Measurements from ENCODE around the gene FBXO22. TPM values are rescaled to one million over a fixed set of nuclear protein-coding genes. Genes with fewer than 3 reads are reported as not detected.

Gene FBXO22
- polyA plus RNA-seq, 1 donor (not counting 4 experiments of a cell fraction or from before 2014, with no cell fraction given): 68.5 TPM

- Histone ChIP-seq H3K27ac (ENCODE audit: control insufficient read depth, insufficient read depth, low read length) (no peak overlapping the region), H3K79me2 (ENCODE audit: control insufficient read depth, insufficient read depth, low read length) (no peaks in the 10 kb centered on the region), H2AFZ (ENCODE audit: control insufficient read depth, low read length) (no peak overlapping the region), H4K20me1 (ENCODE audit: control insufficient read depth, extremely low read depth, insufficient read depth, low read length) (no peaks in the 10 kb centered on the region), H3K4me3 (ENCODE audit: control insufficient read depth in 2 of 3, extremely low read depth in 1 of 3, insufficient read depth in 2 of 3, low read depth in 1 of 3, low read length in 3 of 3) (no peak overlapping the region), H3K9me3 (ENCODE audit: control insufficient read depth, low read depth, low read length) (no peaks in the 10 kb centered on the region), H3K36me3 (ENCODE audit: control insufficient read depth in 2 of 2, extremely low read depth in 1 of 2, insufficient read depth in 2 of 2, low read length in 2 of 2) (no peaks in the 10 kb centered on the region), H3K4me2 (ENCODE audit: control insufficient read depth, extremely low read depth, insufficient read depth, low read depth, low read length) (no peak overlapping the region), H3K9me1 (ENCODE audit: control insufficient read depth, extremely low read depth, insufficient read depth, low read length) (no peaks in the 10 kb centered on the region), H3K4me1 (ENCODE audit: control insufficient read depth, extremely low read depth, insufficient read depth, low read length) (no peaks in the 10 kb centered on the region), H3K9ac (ENCODE audit: control insufficient read depth, extremely low read depth, insufficient read depth, low read length) (no peak overlapping the region), H3K27me3 (ENCODE audit: control insufficient read depth, extremely low read depth, insufficient read depth, low read length) (no peaks in the 10 kb centered on the region)
- FAIRE-seq (no peak), DNase-seq (ENCODE audit: low read depth, low spot score) (no peak)
- no peak for TF ChIP-seq EZH2 (IDR thresholded peaks at IDR 0.05; ENCODE audit: low read length)
- dilution Hi-C loops (cut with MboI; ENCODE audit: extremely low pct_ligation_motif_present, low sequenced_read_pairs): no loop called here
Measured at GRCh38 chr15:75989045-75989444, 85.4 kb downstream of the FBXO22 start.

GRCh38 chr15:75989875-75990274, 86.2 kb downstream of the FBXO22 start:
- no peaks in the 10 kb centered on the region for H3K4me1 ChIP-seq (ENCODE audit: control insufficient read depth, extremely low read depth, insufficient read depth, low read length)
- H4K20me1 ChIP-seq (ENCODE audit: control insufficient read depth, extremely low read depth, insufficient read depth, low read length): no peaks in the 10 kb centered on the region
- DNase-seq (ENCODE audit: low read depth, low spot score) (no peak), FAIRE-seq (no peak)
- dilution Hi-C loops (cut with MboI; ENCODE audit: extremely low pct_ligation_motif_present, low sequenced_read_pairs): no loop called here
- TF ChIP-seq CTCF (optimal IDR thresholded peaks at IDR 0.05 in 1 of 3, IDR thresholded peaks at IDR 0.05 in 1 of 3, conservative IDR thresholded peaks at IDR 0.05 in 1 of 3; ENCODE audit: extremely low read depth in 1 of 3, insufficient read depth in 2 of 3, low read length in 3 of 3) (no peak), EZH2 (IDR thresholded peaks at IDR 0.05; ENCODE audit: low read length) (no peak)
- no peaks in the 10 kb centered on the region for H3K36me3 ChIP-seq (ENCODE audit: control insufficient read depth in 2 of 2, extremely low read depth in 1 of 2, insufficient read depth in 2 of 2, low read length in 2 of 2)
- no peaks in the 10 kb centered on the region for H3K9me3 ChIP-seq (ENCODE audit: control insufficient read depth, low read depth, low read length)
- H3K9me1 ChIP-seq (ENCODE audit: control insufficient read depth, extremely low read depth, insufficient read depth, low read length): no peaks in the 10 kb centered on the region
- H3K9ac ChIP-seq (ENCODE audit: control insufficient read depth, extremely low read depth, insufficient read depth, low read length): no peak overlapping the region
- H3K4me3 ChIP-seq (ENCODE audit: control insufficient read depth in 2 of 3, extremely low read depth in 1 of 3, insufficient read depth in 2 of 3, low read depth in 1 of 3, low read length in 3 of 3): no peak overlapping the region
- H3K27ac ChIP-seq (ENCODE audit: control insufficient read depth, insufficient read depth, low read length): no peak overlapping the region
- no peaks in the 10 kb centered on the region for H3K79me2 ChIP-seq (ENCODE audit: control insufficient read depth, insufficient read depth, low read length)
- H3K4me2 ChIP-seq (ENCODE audit: control insufficient read depth, extremely low read depth, insufficient read depth, low read depth, low read length): no peak overlapping the region
- no peak overlapping the region for H2AFZ ChIP-seq (ENCODE audit: control insufficient read depth, low read length)
- H3K27me3 ChIP-seq (ENCODE audit: control insufficient read depth, extremely low read depth, insufficient read depth, low read length): no peaks in the 10 kb centered on the region

Small RNAs within 50 kb of the gene (small RNA-seq; reads per million reads assigned to genes)
- gene RN7SL510P (ENCODE audit: insufficient read length in 3 of 3, low read depth in 3 of 3, low replicate concordance in 1 of 3): 0 reads per million in 3 experiments

Other genes starting within 250 kb of the FBXO22 start
- gene CSPG4, start 191.0 kb upstream of the FBXO22 start, polyA plus RNA-seq: 0.67 to 1.9 TPM (median 1.7 TPM) in 3 replicates
- gene UBE2Q2, start 60.4 kb upstream of the FBXO22 start, polyA plus RNA-seq: 22.7 to 33.9 TPM (median 25.0 TPM) in 3 replicates
- gene NRG4, start 108.5 kb downstream of the FBXO22 start, polyA plus RNA-seq: 0.26 to 1.7 TPM (median 0.96 TPM) in 3 replicates
- gene TMEM266, start 156.1 kb downstream of the FBXO22 start, polyA plus RNA-seq: 0.02 to 0.35 TPM (median 0.03 TPM) in 3 replicates

Data from keratinocyte (primary cell).